HuH-7 (cell line): Measurements from ENCODE around the gene RGS7.

ENCODE experiments used
- DNase-seq: peaks from one replicate; pipeline ENCODE4 v3.0.0; 2011; ENCODE audit warnings: low spot score

The RGS7 gene

GRCh38 chr1:240829487-240829886 lies 527.5 kb downstream of the RGS7 start:
- no peak for DNase-seq

GRCh38 chr1:240827786-240828185 lies 529.2 kb downstream of the RGS7 start:
- no peak for DNase-seq

- no peak for DNase-seq
Observed at GRCh38 chr1:240824238-240824637, 532.8 kb downstream of the RGS7 start.

- no peak for DNase-seq
Observed at GRCh38 chr1:240823357-240823756, 533.6 kb downstream of the RGS7 start.

GRCh38 chr1:240821925-240822324 lies 535.1 kb downstream of the RGS7 start:
- DNase-seq = no peak

GRCh38 chr1:240820816-240821215 lies 536.2 kb downstream of the RGS7 start:
- no peak for DNase-seq

- DNase-seq = no peak
Observed at GRCh38 chr1:240816472-240816871, 540.5 kb downstream of the RGS7 start.

GRCh38 chr1:240813720-240814119 lies 543.3 kb downstream of the RGS7 start:
- no peak for DNase-seq

GRCh38 chr1:240811256-240811655 lies 545.7 kb downstream of the RGS7 start:
- DNase-seq = no peak

GRCh38 chr1:240808381-240808780 lies 548.6 kb downstream of the RGS7 start:
- DNase-seq = no peak

GRCh38 chr1:240806200-240806745 lies 550.7 kb downstream of the RGS7 start:
- DNase-seq = no peak

- no peak for DNase-seq
Observed at GRCh38 chr1:240804475-240804874, 552.5 kb downstream of the RGS7 start.

GRCh38 chr1:240803151-240803550 lies 553.9 kb downstream of the RGS7 start:
- no peak for DNase-seq

- no peak for DNase-seq
Observed at GRCh38 chr1:240802271-240802670, 554.7 kb downstream of the RGS7 start.

GRCh38 chr1:240801442-240801841 lies 555.6 kb downstream of the RGS7 start:
- DNase-seq = no peak

- DNase-seq = no peak
Observed at GRCh38 chr1:240800291-240800690, 556.7 kb downstream of the RGS7 start.

- DNase-seq = no peak
Observed at GRCh38 chr1:240797050-240797449, 560.0 kb downstream of the RGS7 start.

GRCh38 chr1:240794046-240794843 lies 562.8 kb downstream of the RGS7 start:
- DNase-seq = no peak

GRCh38 chr1:240792915-240793529 lies 564.0 kb downstream of the RGS7 start:
- no peak for DNase-seq

GRCh38 chr1:240790856-240791255 lies 566.1 kb downstream of the RGS7 start:
- no peak for DNase-seq

- DNase-seq = no peak
Observed at GRCh38 chr1:240786880-240787279, 570.1 kb downstream of the RGS7 start.

- no peak for DNase-seq
Observed at GRCh38 chr1:240784776-240785175, 572.2 kb downstream of the RGS7 start.

- DNase-seq = peak; percentile 26
Observed at GRCh38 chr1:240783728-240784137, 573.3 kb downstream of the RGS7 start.
